Sigmoid colon (tissue), 3 donors: ENCODE measurements around the gene RNF180.

ENCODE experiments used
- CTCF ChIP-seq, 4 experiments: fragments of 450-650 bp in 3 of 4; fragments of 200-600 bp in 1 of 4; IDR thresholded peaks; one replicate each; pipeline ENCODE4 v1.5.1; 2016 to 2019; ENCODE audit warnings: antibody characterized with exemption in 4 of 4, mild to moderate bottlenecking in 3 of 4, moderate library complexity in 2 of 4
- POLR2A ChIP-seq, 2 donors: fragments of 450-650 bp; IDR thresholded peaks; one replicate each; pipeline ENCODE4 v1.6.1; 2016; ENCODE audit warnings: antibody characterized with exemption in 2 of 2, mild to moderate bottlenecking in 2 of 2, moderate library complexity in 2 of 2

GRCh38 chr5:64308135-64308534 is 142.5 kb downstream of the RNF180 start:
- TF ChIP-seq POLR2A (IDR thresholded peaks at IDR 0.05) (no peak), CTCF (IDR thresholded peaks at IDR 0.05) (no peak)
